HG03066 (cell line): ENCODE results near the gene APEH.
"Not testable (repeated sequence)": the region's sequence is repeated elsewhere in the genome, so short reads cannot be mapped to it uniquely, and the experiment has no call there.

ENCODE experiments used
- ATAC-seq: cut with Tn5 transposase; IDR thresholded peaks from one replicate; pipeline ENCODE4 v1.9.1; 2021; ENCODE audit warnings: low read depth; ENCODE audit not compliant: unreplicated experiment

APEH gene

GRCh38 chr3:49689046-49689907 lies 15.1 kb downstream of the APEH start, which contains the start of the genes MST1 and RNF123:
MST1 (minus strand) TSS chr3:49689474; CDS start chr3:49688691, 783 bp downstream.
RNF123 (plus strand) TSS chr3:49689557; CDS start chr3:49691166, 1,609 bp downstream.
- no peak for ATAC-seq

- ATAC-seq, result not testable (repeated sequence)
Observed at GRCh38 chr3:49689908-49690624, 15.9 kb downstream of the APEH start.

- not testable (repeated sequence) for ATAC-seq
Observed at GRCh38 chr3:49690856-49691255, 16.7 kb downstream of the APEH start.

GRCh38 chr3:49691481-49691880 lies 17.3 kb downstream of the APEH start:
- ATAC-seq, result not testable (repeated sequence)

GRCh38 chr3:49694409-49695070 lies 20.4 kb downstream of the APEH start:
- not testable (repeated sequence) for ATAC-seq

- ATAC-seq, result not testable (repeated sequence)
Observed at GRCh38 chr3:49695350-49696015, 21.3 kb downstream of the APEH start.

- no peak for ATAC-seq
Observed at GRCh38 chr3:49699281-49699979, 25.3 kb downstream of the APEH start.

GRCh38 chr3:49700014-49700413 lies 25.9 kb downstream of the APEH start:
- ATAC-seq, result no peak

GRCh38 chr3:49700453-49701128 lies 26.4 kb downstream of the APEH start:
- ATAC-seq, result no peak

- ATAC-seq, result no peak
Observed at GRCh38 chr3:49701388-49702077, 27.4 kb downstream of the APEH start.

- no peak for ATAC-seq
Observed at GRCh38 chr3:49702672-49703071, 28.5 kb downstream of the APEH start.

GRCh38 chr3:49703443-49703927 lies 29.3 kb downstream of the APEH start:
- peak; percentile 71 for ATAC-seq

GRCh38 chr3:49703956-49704355 lies 29.8 kb downstream of the APEH start:
- no peak for ATAC-seq

GRCh38 chr3:49704629-49705028 lies 30.5 kb downstream of the APEH start:
- ATAC-seq, result no peak

- no peak for ATAC-seq
Observed at GRCh38 chr3:49705390-49705960, 31.3 kb downstream of the APEH start.

- ATAC-seq, result no peak
Observed at GRCh38 chr3:49706456-49707112, 32.4 kb downstream of the APEH start.

- ATAC-seq, result no peak
Observed at GRCh38 chr3:49707113-49707480, 32.9 kb downstream of the APEH start.

GRCh38 chr3:49709852-49710251 lies 35.7 kb downstream of the APEH start:
- ATAC-seq, result no peak
